K562 (cell line): ENCODE results near the gene CLCN2. TPM values are rescaled to one million over a fixed set of nuclear protein-coding genes. Genes with fewer than 3 reads are reported as not detected.

Source experiments
- ATAC-seq: fragments of 200-7000 bp; cut with Tn5 transposase; 3 replicates; pipeline ENCODE4 v1.9.1; 2020; ENCODE audit warnings: moderate library complexity
- BruUV-seq: library from RNA; stranded (reverse); fragments of 400-500 nt; replicated peaks from 2 replicates; lab custom pipeline; 2021; lab: Mats Ljungman, UMichigan
- CTCF ChIA-PET: fragments of 300-600 bp; formaldehyde crosslinking; extraction: SDS; loops from one replicate; lab custom pipeline; 2021; ENCODE audit warnings: low intra/inter-chr PET ratio; lab: Yijun Ruan, JAX
- POLR2A ChIA-PET: fragments of 300-600, 350-650 bp; sonication (Branson Sonifier 250); formaldehyde crosslinking; extraction: SDS; loops from one replicate; lab custom pipeline; 2021; ENCODE audit warnings: antibody characterized with exemption, inconsistent platforms; lab: Yijun Ruan, JAX
- DNase-seq, 4 experiments: peaks; one replicate each; pipeline versions ENCODE4 v3.0.0 to v3.0.0-alpha.2; 2011 to 2018; ENCODE audit warnings: low spot score in 3 of 4, mixed read lengths in 3 of 4; ENCODE audit errors: extremely low read depth in 1 of 4
- FAIRE-seq: peaks from 2 replicates; lab custom pipeline; 2011; peaks lifted over from hg19 to GRCh38; lab: Jason Lieb, UNC
- H2AFZ ChIP-seq: 2 replicates; pipeline ENCODE4 v1.6.0; 2011; ENCODE audit warnings: low read depth, low read length, control low read depth, inconsistent platforms
- H3K27ac ChIP-seq: fragments of 200-600 bp; 3 replicates; pipeline ENCODE4 v1.8.0; 2011; ENCODE audit warnings: low read depth, mild to moderate bottlenecking, control low read depth, inconsistent platforms, low read length, moderate library complexity, mixed read lengths; ENCODE audit errors: extremely low read depth
- H3K27me3 ChIP-seq, 2 experiments: fragments of 300-600 bp in 1 of 2; 2 replicates in 1 of 2; 3 replicates in 1 of 2; pipeline versions ENCODE4 v1.6.0 to v1.8.0; 2011; ENCODE audit warnings: inconsistent platforms in 2 of 2, low read length in 2 of 2, mild to moderate bottlenecking in 1 of 2, mixed read lengths in 1 of 2, moderate library complexity in 1 of 2; ENCODE audit not compliant: control insufficient read depth in 2 of 2, insufficient read depth in 2 of 2
- H3K36me3 ChIP-seq: fragments of 300-600 bp; 3 replicates; pipeline ENCODE4 v1.8.0; 2011; ENCODE audit warnings: mild to moderate bottlenecking, low read length, inconsistent platforms; ENCODE audit not compliant: control insufficient read depth, insufficient read depth
- H3K4me1 ChIP-seq, 2 experiments: fragments of 200-600 bp in 1 of 2; replicated peaks in 1 of 2; 2 replicates in 1 of 2; 3 replicates in 1 of 2; pipeline versions ENCODE4 v1.5.1 to v1.8.0; 2011; ENCODE audit warnings: inconsistent platforms in 2 of 2, low read length in 2 of 2, mild to moderate bottlenecking in 1 of 2, mixed read lengths in 1 of 2, moderate library complexity in 1 of 2; ENCODE audit not compliant: control insufficient read depth in 2 of 2, insufficient read depth in 2 of 2
- H3K4me2 ChIP-seq: 2 replicates; pipeline ENCODE4 v1.6.1; 2011; ENCODE audit warnings: low read length, control low read depth, inconsistent platforms, mixed read lengths; ENCODE audit not compliant: insufficient read depth
- H3K4me3 ChIP-seq: fragments of 200-600 bp; sonication (generic), shearing (Covaris generic); 2 replicates; pipeline ENCODE4 v1.5.1; 2016; ENCODE audit warnings: control low read depth, inconsistent platforms
- H3K79me2 ChIP-seq: fragments of 200-600 bp; 3 replicates; pipeline ENCODE4 v1.8.0; 2011; ENCODE audit warnings: low read length, inconsistent platforms; ENCODE audit not compliant: control insufficient read depth, insufficient read depth
- H3K9ac ChIP-seq, 2 experiments: 2 replicates each; pipeline versions ENCODE4 v1.6.0 to v1.6.1; 2011; ENCODE audit warnings: low read depth in 2 of 2, low read length in 2 of 2, control low read depth in 1 of 2, inconsistent platforms in 1 of 2, mild to moderate bottlenecking in 1 of 2, mixed read lengths in 1 of 2; ENCODE audit not compliant: insufficient read depth in 1 of 2
- H3K9me1 ChIP-seq: one replicate; pipeline ENCODE4 v1.6.0; 2011; ENCODE audit warnings: inconsistent platforms, mild to moderate bottlenecking, low read length, moderate library complexity; ENCODE audit not compliant: control insufficient read depth, insufficient read depth
- H3K9me3 ChIP-seq: replicated peaks from 2 replicates; pipeline ENCODE4 v1.5.1; 2011; ENCODE audit warnings: low read depth, low read length, inconsistent platforms; ENCODE audit not compliant: control insufficient read depth, insufficient read depth
- H4K20me1 ChIP-seq: replicated peaks from 2 replicates; pipeline ENCODE4 v1.6.1; 2011; ENCODE audit warnings: low read length, inconsistent platforms, mixed read lengths; ENCODE audit not compliant: control insufficient read depth, insufficient read depth
- CBX1 ChIP-seq: sonication (generic); IDR thresholded peaks from 2 replicates; pipeline ENCODE4 v1.6.1; 2016; ENCODE audit warnings: antibody characterized with exemption, low read depth, mild to moderate bottlenecking
- FOXA3 ChIP-seq, 2 experiments: fragments of 450-650 bp in 1 of 2; sonication (generic) in 1 of 2; formaldehyde crosslinking; IDR thresholded peaks in 1 of 2; conservative IDR thresholded peaks in 1 of 2; 2 replicates each; pipeline versions ENCODE4 v1.4.0 to v1.8.0; 2020 to 2022; ENCODE audit warnings: mild to moderate bottlenecking in 2 of 2, missing genetic modification reagents in 1 of 2
- JUND ChIP-seq, 2 experiments: IDR thresholded peaks; 2 replicates in 1 of 2; 3 replicates in 1 of 2; pipeline ENCODE4 v1.6.1; 2011; ENCODE audit warnings: borderline replicate concordance in 2 of 2, low read depth in 2 of 2, low read length in 2 of 2, improper control_type of control experiment in 1 of 2, missing biosample characterization in 1 of 2, missing genetic modification characterization in 1 of 2, missing genetic modification reagents in 1 of 2
- MTA3 ChIP-seq: fragments of 450-650 bp; formaldehyde crosslinking; IDR thresholded peaks from 2 replicates; pipeline ENCODE4 v1.6.1; 2017; ENCODE audit warnings: mild to moderate bottlenecking, borderline replicate concordance
- RBM25 ChIP-seq: fragments of 200-400 bp; formaldehyde crosslinking; IDR thresholded peaks from 2 replicates; pipeline ENCODE4 v1.6.1; 2018; ENCODE audit warnings: low read length, low read depth, moderate library complexity; ENCODE audit not compliant: severe bottlenecking
- SMARCC2 ChIP-seq: fragments of 450-650 bp; IDR thresholded peaks from 2 replicates; pipeline ENCODE4 v1.6.1; 2017; ENCODE audit warnings: antibody characterized with exemption, moderate library complexity, mild to moderate bottlenecking, low read depth
- SNIP1 ChIP-seq: fragments of 450-650 bp; IDR thresholded peaks from 2 replicates; pipeline ENCODE4 v1.7.1; 2017; ENCODE audit warnings: low read depth, mild to moderate bottlenecking
- TFAP4 ChIP-seq: sonication (generic); formaldehyde crosslinking; IDR thresholded peaks from 2 replicates; pipeline ENCODE4 v1.8.0; 2022; ENCODE audit warnings: missing genetic modification reagents, mild to moderate bottlenecking, moderate library complexity, borderline replicate concordance
- ZBTB17 ChIP-seq: fragments of 450-650 bp; formaldehyde crosslinking; IDR thresholded peaks from 2 replicates; pipeline ENCODE4 v1.4.0; 2020; ENCODE audit warnings: mild to moderate bottlenecking
- ZNF212 ChIP-seq: fragments of 450-650 bp; formaldehyde crosslinking; IDR thresholded peaks from 2 replicates; pipeline ENCODE4 v1.4.0; 2020; ENCODE audit warnings: mild to moderate bottlenecking
- ZNF445 ChIP-seq: fragments of 250-450 bp; sonication (Bioruptor Pico); IDR thresholded peaks from 2 replicates; pipeline ENCODE4 v1.4.0; 2020; ENCODE audit warnings: low read depth, mild to moderate bottlenecking, moderate library complexity
- WGBS: fragments of 100-300 bp; shearing (Covaris generic); methylation state at CpG from one replicate; pipeline ENCODE4 v1.1.6; 2016; ENCODE audit warnings: low coverage, mixed read lengths; ENCODE audit not compliant: insufficient coverage; ENCODE audit errors: missing lambda C conversion rate; 5-methylcytosine and 5-hydroxymethylcytosine counted together
- in situ Hi-C: fragments of 300-500 bp; cut with MboI; formaldehyde crosslinking; loops from 4 replicates; pipeline ENCODE4 v1.15.0; 2018; ENCODE audit warnings: inconsistent platforms, mixed read lengths
- intact Hi-C: fragments of 100-400 bp; cut with micrococcal nuclease; formaldehyde crosslinking; loops from 2 replicates; pipeline ENCODE4 v1.14.2; 2022
- polyA plus RNA-seq, 8 experiments: library from polyadenylated mRNA; depleted of rRNA in 4 of 8; stranded (reverse) in 5 of 8; unstranded in 3 of 8; fragments of >200 nt; fragmentation: Nextera tagmentation in 2 of 8; fragmentation: Illumina TruSeq in 1 of 8; extraction: Ambion mirVana in 2 of 8; extraction: Trizol in 1 of 8; gene quantifications; 2 replicates each; pipeline versions ENCODE4 v1.2.1 to v1.2.3, GENCODE V29; 2011 to 2014; ENCODE audit warnings: inconsistent platforms in 1 of 8, missing spikeins in 1 of 8
- total RNA-seq, 7 experiments: library from RNA; depleted of rRNA in 6 of 7; stranded (reverse); fragments of >200 nt in 6 of 7; fragmentation: Illumina TruSeq in 2 of 7; extraction: Trizol in 2 of 7; gene quantifications; 2 replicates each; pipeline versions ENCODE4 v1.2.1 to v1.2.3, GENCODE V29; 2011 to 2021; ENCODE audit warnings: low replicate concordance in 1 of 7

Gene CLCN2
- total and polyA plus RNA-seq, 9 of the 15 experiments (the other 6 are each of a cell fraction or from before 2014, with no cell fraction given) = 0.10 to 14.0 (median 6.9) TPM

GRCh38 chr3:184381261-184382224, 20.1 kb upstream of the CLCN2 start:
- BruUV-seq = no TSS peak
- Histone ChIP-seq H4K20me1 (0 out of 2 replicates have a peak, but pooled peaks cover 3% of the 10 kb centered on the region), H3K4me3 (no peak overlapping the region), H3K36me3 (no peaks in the 10 kb centered on the region), H3K9me1 (no peaks in the 10 kb centered on the region), H3K9ac (peak overlapping the region in 1 of 2 experiments; percentile 60; a peak in 2 of 4 replicates), H3K79me2 (no peaks in the 10 kb centered on the region), H3K9me3 (no peaks in the 10 kb centered on the region), H3K4me2 (no peak overlapping the region), H3K27ac (no peak overlapping the region), H2AFZ (no peak overlapping the region), H3K4me1 (peaks cover 5 to 42% of the 10 kb centered on the region in 2 experiments; a peak in 4 of 5 replicates), H3K27me3 (peaks cover 19 to 55% of the 10 kb centered on the region in 2 experiments)
- FAIRE-seq (no peak), ATAC-seq (0 out of 3 replicates have a peak, but pooled peaks have one; percentile 9), DNase-seq (peak in 1 of 4 experiments; percentile 25)
- 11% methylated on average over 41 of the region's 55 CpGs for whole genome bisulfite sequencing
- ChIA-PET CTCF (no interaction called here), POLR2A (interaction anchor here (0.7 to 1.1 kb wide), 3 partner anchors 10 to 180 kb away, joined by 4 to 6 read pairs (median 4); no protein-coding TSS in a partner anchor)
- in situ Hi-C loops = no loop called here
- intact Hi-C loops = loop anchor here (10.0 kb wide), 1 partner anchor 333 kb away; the partner anchor contains the start of gene MAGEF1
- no peak for TF ChIP-seq ZNF212 (CRISPR knock-in tag)
- TF ChIP-seq CBX1 = peak; percentile 68; the same call in 1 of the 2 replicates
- TF ChIP-seq RBM25 = peak; percentile 73
- no peak for TF ChIP-seq SMARCC2
- TF ChIP-seq FOXA3 (CRISPR knock-in tag; conservative IDR thresholded peaks at IDR 0.05 in 1 of 2, IDR thresholded peaks at IDR 0.05 in 1 of 2) = no peak
- TF ChIP-seq MTA3 = no peak
- no peak for TF ChIP-seq ZBTB17 (CRISPR knock-in tag)
- no peak for TF ChIP-seq JUND (IDR thresholded peaks at IDR 0.05; ENCODE audit: borderline replicate concordance, low read depth, low read length)
- no peak for TF ChIP-seq JUND (tag; IDR thresholded peaks at IDR 0.05; ENCODE audit: borderline replicate concordance, low read depth, low read length)
- 0 out of 2 replicates have a peak, but pooled peaks have one; percentile 19 for TF ChIP-seq TFAP4 (CRISPR knock-in tag)
- TF ChIP-seq ZNF445 = no peak
- no peak for TF ChIP-seq SNIP1
